GM23338 (cell line): ENCODE results near the gene CETN1. TPM values are rescaled to one million over a fixed set of nuclear protein-coding genes. Genes with fewer than 3 reads are reported as not detected.

Experiments
- ATAC-seq: fragments of 200-7000 bp; cut with Tn5 transposase; 3 replicates; pipeline ENCODE4 v1.9.1; 2020
- DNase-seq: peaks from one replicate; pipeline ENCODE4 v3.0.0-alpha.2; 2015; ENCODE audit warnings: low spot score
- H2AFZ ChIP-seq: fragments of 200-600 bp; sonication (generic); 2 replicates; pipeline ENCODE4 v1.8.0; 2016; ENCODE audit warnings: antibody characterized with exemption, mild to moderate bottlenecking, moderate library complexity
- H3F3A ChIP-seq: fragments of 200-600 bp; sonication (generic); replicated peaks from 2 replicates; pipeline ENCODE4 v1.8.0; 2017; ENCODE audit warnings: antibody characterized with exemption, mixed run types, low read depth
- H3K27ac ChIP-seq: fragments of 200-600 bp; sonication (generic); 2 replicates; pipeline ENCODE4 v1.6.1; 2016; ENCODE audit warnings: low read depth
- H3K27me3 ChIP-seq: fragments of 200-600 bp; sonication (generic); 2 replicates; pipeline ENCODE4 v1.8.0; 2016; ENCODE audit warnings: mild to moderate bottlenecking, mixed run types, moderate library complexity; ENCODE audit not compliant: insufficient read depth
- H3K36me3 ChIP-seq: fragments of 200-600 bp; sonication (generic); 2 replicates; pipeline ENCODE4 v1.8.0; 2016; ENCODE audit warnings: mild to moderate bottlenecking; ENCODE audit not compliant: insufficient read depth
- H3K4me1 ChIP-seq: fragments of 200-600 bp; sonication (generic); 2 replicates; pipeline ENCODE4 v1.8.0; 2016; ENCODE audit warnings: mild to moderate bottlenecking, moderate library complexity; ENCODE audit not compliant: insufficient read depth
- H3K4me2 ChIP-seq: fragments of 200-600 bp; sonication (generic); 2 replicates; pipeline ENCODE4 v1.7.1; 2017; ENCODE audit warnings: mixed run types
- H3K4me3 ChIP-seq: fragments of 200-600 bp; sonication (generic); 2 replicates; pipeline ENCODE4 v1.6.1; 2016; ENCODE audit warnings: mixed run types
- H3K79me2 ChIP-seq: fragments of 200-600 bp; sonication (generic); replicated peaks from 2 replicates; pipeline ENCODE4 v1.8.0; 2017; ENCODE audit warnings: mild to moderate bottlenecking; ENCODE audit not compliant: insufficient read depth
- H3K9me2 ChIP-seq: fragments of 200-600 bp; sonication (generic); 2 replicates; pipeline ENCODE4 v1.8.0; 2017; ENCODE audit not compliant: insufficient read depth
- H4K20me1 ChIP-seq: fragments of 200-600 bp; sonication (generic); replicated peaks from 2 replicates; pipeline ENCODE4 v1.8.0; 2017; ENCODE audit warnings: mild to moderate bottlenecking; ENCODE audit not compliant: insufficient read depth
- H3K27ac Mint-ChIP-seq: 2 replicates; pipeline ENCODE4 v1.8.0; 2020; ENCODE audit warnings: inconsistent platforms, mild to moderate bottlenecking, moderate library complexity, mixed read lengths
- H3K27me3 Mint-ChIP-seq: 3 replicates; pipeline ENCODE4 v1.8.0; 2022; ENCODE audit warnings: low read depth, mild to moderate bottlenecking, moderate library complexity, mixed read lengths, inconsistent platforms; ENCODE audit not compliant: insufficient read depth, poor library complexity
- H3K36me3 Mint-ChIP-seq: 3 replicates; pipeline ENCODE4 v1.8.0; 2021; ENCODE audit warnings: low read depth, mild to moderate bottlenecking, inconsistent platforms, moderate library complexity, mixed read lengths
- H3K4me1 Mint-ChIP-seq: 3 replicates; pipeline ENCODE4 v1.8.0; 2020; ENCODE audit warnings: mild to moderate bottlenecking, inconsistent platforms, mixed read lengths
- H3K4me3 Mint-ChIP-seq: 3 replicates; pipeline ENCODE4 v1.8.0; 2021; ENCODE audit warnings: moderate library complexity, mild to moderate bottlenecking, inconsistent platforms, mixed read lengths
- H3K9me3 Mint-ChIP-seq: 3 replicates; pipeline ENCODE4 v1.8.0; 2020; ENCODE audit warnings: moderate library complexity, mild to moderate bottlenecking, inconsistent platforms, mixed read lengths
- CREB1 ChIP-seq: fragments of 250-450 bp; sonication (Bioruptor Pico); IDR thresholded peaks from 2 replicates; pipeline ENCODE4 v1.5.0; 2020; ENCODE audit warnings: low read depth, mild to moderate bottlenecking, moderate library complexity
- CTCF ChIP-seq, 2 experiments: fragments of 200-600 bp in 1 of 2; sonication (generic) in 1 of 2; conservative IDR thresholded peaks; 2 replicates each; pipeline versions ENCODE4 v1.5.1 to v1.6.1; 2016 to 2017; ENCODE audit warnings: antibody characterized with exemption in 2 of 2, low read depth in 2 of 2, mild to moderate bottlenecking in 2 of 2, moderate library complexity in 1 of 2
- EZH2phosphoT487 ChIP-seq: fragments of 200-600 bp; sonication (generic); IDR thresholded peaks from one replicate; pipeline ENCODE4 v1.8.1; 2018; ENCODE audit warnings: antibody characterized with exemption; ENCODE audit not compliant: unreplicated experiment
- NANOG ChIP-seq: IDR thresholded peaks from 2 replicates; pipeline ENCODE4 v1.6.1; 2016; ENCODE audit warnings: antibody characterized with exemption, borderline replicate concordance
- ZNF114 ChIP-seq: fragments of 250-450 bp; sonication (Bioruptor Pico); IDR thresholded peaks from 2 replicates; pipeline ENCODE4 v1.5.0; 2020; ENCODE audit warnings: mild to moderate bottlenecking, moderate library complexity
- ZNF331 ChIP-seq: fragments of 250-450 bp; sonication (Bioruptor Pico); IDR thresholded peaks from 2 replicates; pipeline ENCODE4 v1.5.0; 2020; ENCODE audit warnings: low read depth, mild to moderate bottlenecking, moderate library complexity
- polyA plus RNA-seq: library from polyadenylated mRNA; unstranded; fragments of >200 nt; fragmentation: Nextera tagmentation; extraction: Ambion mirVana; gene quantifications from 2 replicates; pipeline ENCODE4 v1.2.1, GENCODE V29; 2016
- total RNA-seq: library from RNA; depleted of rRNA; stranded (reverse); fragments of >200 nt; shearing (Covaris generic); gene quantifications from 2 replicates; pipeline ENCODE4 v1.2.3, GENCODE V29; 2014
- TF ChIP-seq, protein P1 (sequence below): IDR thresholded peaks from 2 replicates; pipeline ENCODE4 v1.6.1; 2016; ENCODE audit warnings: antibody characterized with exemption
- TF ChIP-seq, protein P2 (sequence below): fragments of 250-450 bp; sonication (Bioruptor Pico); IDR thresholded peaks from 2 replicates; pipeline ENCODE4 v1.5.0; 2020; ENCODE audit warnings: mild to moderate bottlenecking, moderate library complexity
- TF ChIP-seq, protein P3 (sequence below): IDR thresholded peaks from one replicate; pipeline ENCODE4 v1.6.1; 2018; ENCODE audit warnings: antibody characterized with exemption; ENCODE audit not compliant: unreplicated experiment

Gene CETN1
- total and polyA plus RNA-seq, 2 experiments from 2014 or later = not detected

GRCh38 chr18:576924-577323 is 3.3 kb upstream of the CETN1 start:
- Histone ChIP-seq H2AFZ (no peak overlapping the region; the same call in 1 of the 2 replicates), H3K4me3 (no peak overlapping the region), H3K27ac (no peak overlapping the region), H3K4me1 (peaks cover 46% of the 10 kb centered on the region), H3K4me2 (no peak overlapping the region), H4K20me1 (no peaks in the 10 kb centered on the region), H3F3A (no peaks in the 10 kb centered on the region), H3K9me2 (peaks cover 11% of the 10 kb centered on the region; the same call in 1 of the 2 replicates), H3K36me3 (no peaks in the 10 kb centered on the region), H3K79me2 (no peaks in the 10 kb centered on the region), H3K27me3 (no peaks in the 10 kb centered on the region)
- no peak overlapping the region for H3K27ac Mint-ChIP-seq
- H3K4me3 Mint-ChIP-seq = no peak overlapping the region
- peaks cover 3% of the 10 kb centered on the region for H3K27me3 Mint-ChIP-seq
- H3K36me3 Mint-ChIP-seq = no peaks in the 10 kb centered on the region
- TF ChIP-seq, protein P1, sequence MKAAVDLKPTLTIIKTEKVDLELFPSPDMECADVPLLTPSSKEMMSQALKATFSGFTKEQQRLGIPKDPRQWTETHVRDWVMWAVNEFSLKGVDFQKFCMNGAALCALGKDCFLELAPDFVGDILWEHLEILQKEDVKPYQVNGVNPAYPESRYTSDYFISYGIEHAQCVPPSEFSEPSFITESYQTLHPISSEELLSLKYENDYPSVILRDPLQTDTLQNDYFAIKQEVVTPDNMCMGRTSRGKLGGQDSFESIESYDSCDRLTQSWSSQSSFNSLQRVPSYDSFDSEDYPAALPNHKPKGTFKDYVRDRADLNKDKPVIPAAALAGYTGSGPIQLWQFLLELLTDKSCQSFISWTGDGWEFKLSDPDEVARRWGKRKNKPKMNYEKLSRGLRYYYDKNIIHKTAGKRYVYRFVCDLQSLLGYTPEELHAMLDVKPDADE = no peak
- TF ChIP-seq CTCF (conservative IDR thresholded peaks at IDR 0.05; ENCODE audit: low read depth in 2 of 2) (no peak), EZH2phosphoT487 (no peak), ZNF331 (CRISPR knock-in tag) (no peak), CREB1 (CRISPR knock-in tag) (no peak), ZNF114 (no peak), NANOG (no peak)
- TF ChIP-seq, protein P2, sequence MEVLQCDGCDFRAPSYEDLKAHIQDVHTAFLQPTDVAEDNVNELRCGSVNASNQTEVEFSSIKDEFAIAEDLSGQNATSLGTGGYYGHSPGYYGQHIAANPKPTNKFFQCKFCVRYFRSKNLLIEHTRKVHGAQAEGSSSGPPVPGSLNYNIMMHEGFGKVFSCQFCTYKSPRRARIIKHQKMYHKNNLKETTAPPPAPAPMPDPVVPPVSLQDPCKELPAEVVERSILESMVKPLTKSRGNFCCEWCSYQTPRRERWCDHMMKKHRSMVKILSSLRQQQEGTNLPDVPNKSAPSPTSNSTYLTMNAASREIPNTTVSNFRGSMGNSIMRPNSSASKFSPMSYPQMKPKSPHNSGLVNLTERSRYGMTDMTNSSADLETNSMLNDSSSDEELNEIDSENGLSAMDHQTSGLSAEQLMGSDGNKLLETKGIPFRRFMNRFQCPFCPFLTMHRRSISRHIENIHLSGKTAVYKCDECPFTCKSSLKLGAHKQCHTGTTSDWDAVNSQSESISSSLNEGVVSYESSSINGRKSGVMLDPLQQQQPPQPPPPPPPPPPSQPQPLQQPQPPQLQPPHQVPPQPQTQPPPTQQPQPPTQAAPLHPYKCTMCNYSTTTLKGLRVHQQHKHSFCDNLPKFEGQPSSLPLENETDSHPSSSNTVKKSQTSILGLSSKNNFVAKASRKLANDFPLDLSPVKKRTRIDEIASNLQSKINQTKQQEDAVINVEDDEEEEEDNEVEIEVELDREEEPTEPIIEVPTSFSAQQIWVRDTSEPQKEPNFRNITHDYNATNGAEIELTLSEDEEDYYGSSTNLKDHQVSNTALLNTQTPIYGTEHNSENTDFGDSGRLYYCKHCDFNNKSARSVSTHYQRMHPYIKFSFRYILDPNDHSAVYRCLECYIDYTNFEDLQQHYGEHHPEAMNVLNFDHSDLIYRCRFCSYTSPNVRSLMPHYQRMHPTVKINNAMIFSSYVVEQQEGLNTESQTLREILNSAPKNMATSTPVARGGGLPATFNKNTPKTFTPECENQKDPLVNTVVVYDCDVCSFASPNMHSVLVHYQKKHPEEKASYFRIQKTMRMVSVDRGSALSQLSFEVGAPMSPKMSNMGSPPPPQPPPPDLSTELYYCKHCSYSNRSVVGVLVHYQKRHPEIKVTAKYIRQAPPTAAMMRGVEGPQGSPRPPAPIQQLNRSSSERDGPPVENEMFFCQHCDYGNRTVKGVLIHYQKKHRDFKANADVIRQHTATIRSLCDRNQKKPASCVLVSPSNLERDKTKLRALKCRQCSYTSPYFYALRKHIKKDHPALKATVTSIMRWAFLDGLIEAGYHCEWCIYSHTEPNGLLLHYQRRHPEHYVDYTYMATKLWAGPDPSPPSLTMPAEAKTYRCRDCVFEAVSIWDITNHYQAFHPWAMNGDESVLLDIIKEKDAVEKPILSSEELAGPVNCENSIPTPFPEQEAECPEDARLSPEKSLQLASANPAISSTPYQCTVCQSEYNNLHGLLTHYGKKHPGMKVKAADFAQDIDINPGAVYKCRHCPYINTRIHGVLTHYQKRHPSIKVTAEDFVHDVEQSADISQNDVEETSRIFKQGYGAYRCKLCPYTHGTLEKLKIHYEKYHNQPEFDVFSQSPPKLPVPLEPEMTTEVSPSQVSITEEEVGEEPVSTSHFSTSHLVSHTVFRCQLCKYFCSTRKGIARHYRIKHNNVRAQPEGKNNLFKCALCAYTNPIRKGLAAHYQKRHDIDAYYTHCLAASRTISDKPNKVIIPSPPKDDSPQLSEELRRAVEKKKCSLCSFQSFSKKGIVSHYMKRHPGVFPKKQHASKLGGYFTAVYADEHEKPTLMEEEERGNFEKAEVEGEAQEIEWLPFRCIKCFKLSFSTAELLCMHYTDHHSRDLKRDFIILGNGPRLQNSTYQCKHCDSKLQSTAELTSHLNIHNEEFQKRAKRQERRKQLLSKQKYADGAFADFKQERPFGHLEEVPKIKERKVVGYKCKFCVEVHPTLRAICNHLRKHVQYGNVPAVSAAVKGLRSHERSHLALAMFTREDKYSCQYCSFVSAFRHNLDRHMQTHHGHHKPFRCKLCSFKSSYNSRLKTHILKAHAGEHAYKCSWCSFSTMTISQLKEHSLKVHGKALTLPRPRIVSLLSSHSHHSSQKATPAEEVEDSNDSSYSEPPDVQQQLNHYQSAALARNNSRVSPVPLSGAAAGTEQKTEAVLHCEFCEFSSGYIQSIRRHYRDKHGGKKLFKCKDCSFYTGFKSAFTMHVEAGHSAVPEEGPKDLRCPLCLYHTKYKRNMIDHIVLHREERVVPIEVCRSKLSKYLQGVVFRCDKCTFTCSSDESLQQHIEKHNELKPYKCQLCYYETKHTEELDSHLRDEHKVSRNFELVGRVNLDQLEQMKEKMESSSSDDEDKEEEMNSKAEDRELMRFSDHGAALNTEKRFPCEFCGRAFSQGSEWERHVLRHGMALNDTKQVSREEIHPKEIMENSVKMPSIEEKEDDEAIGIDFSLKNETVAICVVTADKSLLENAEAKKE (CRISPR knock-in tag) = no peak
- TF ChIP-seq, protein P3, sequence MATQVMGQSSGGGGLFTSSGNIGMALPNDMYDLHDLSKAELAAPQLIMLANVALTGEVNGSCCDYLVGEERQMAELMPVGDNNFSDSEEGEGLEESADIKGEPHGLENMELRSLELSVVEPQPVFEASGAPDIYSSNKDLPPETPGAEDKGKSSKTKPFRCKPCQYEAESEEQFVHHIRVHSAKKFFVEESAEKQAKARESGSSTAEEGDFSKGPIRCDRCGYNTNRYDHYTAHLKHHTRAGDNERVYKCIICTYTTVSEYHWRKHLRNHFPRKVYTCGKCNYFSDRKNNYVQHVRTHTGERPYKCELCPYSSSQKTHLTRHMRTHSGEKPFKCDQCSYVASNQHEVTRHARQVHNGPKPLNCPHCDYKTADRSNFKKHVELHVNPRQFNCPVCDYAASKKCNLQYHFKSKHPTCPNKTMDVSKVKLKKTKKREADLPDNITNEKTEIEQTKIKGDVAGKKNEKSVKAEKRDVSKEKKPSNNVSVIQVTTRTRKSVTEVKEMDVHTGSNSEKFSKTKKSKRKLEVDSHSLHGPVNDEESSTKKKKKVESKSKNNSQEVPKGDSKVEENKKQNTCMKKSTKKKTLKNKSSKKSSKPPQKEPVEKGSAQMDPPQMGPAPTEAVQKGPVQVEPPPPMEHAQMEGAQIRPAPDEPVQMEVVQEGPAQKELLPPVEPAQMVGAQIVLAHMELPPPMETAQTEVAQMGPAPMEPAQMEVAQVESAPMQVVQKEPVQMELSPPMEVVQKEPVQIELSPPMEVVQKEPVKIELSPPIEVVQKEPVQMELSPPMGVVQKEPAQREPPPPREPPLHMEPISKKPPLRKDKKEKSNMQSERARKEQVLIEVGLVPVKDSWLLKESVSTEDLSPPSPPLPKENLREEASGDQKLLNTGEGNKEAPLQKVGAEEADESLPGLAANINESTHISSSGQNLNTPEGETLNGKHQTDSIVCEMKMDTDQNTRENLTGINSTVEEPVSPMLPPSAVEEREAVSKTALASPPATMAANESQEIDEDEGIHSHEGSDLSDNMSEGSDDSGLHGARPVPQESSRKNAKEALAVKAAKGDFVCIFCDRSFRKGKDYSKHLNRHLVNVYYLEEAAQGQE = no peak
- H3K4me1 Mint-ChIP-seq = peaks cover 65% of the 10 kb centered on the region
- ATAC-seq = no peak
- H3K9me3 Mint-ChIP-seq = no peaks in the 10 kb centered on the region
- DNase-seq = no peak
